Right hindlimb (tissue), 1 donor: Measurements from ENCODE around the gene PHKB.
"Not testable (repeated sequence)": the region's sequence is repeated elsewhere in the genome, so short reads cannot be mapped to it uniquely, and the experiment has no call there.

ENCODE experiments used
- DNase-seq: peaks from one replicate; pipeline ENCODE4 v3.0.0-alpha.2; 2018

Gene PHKB

DNA sequence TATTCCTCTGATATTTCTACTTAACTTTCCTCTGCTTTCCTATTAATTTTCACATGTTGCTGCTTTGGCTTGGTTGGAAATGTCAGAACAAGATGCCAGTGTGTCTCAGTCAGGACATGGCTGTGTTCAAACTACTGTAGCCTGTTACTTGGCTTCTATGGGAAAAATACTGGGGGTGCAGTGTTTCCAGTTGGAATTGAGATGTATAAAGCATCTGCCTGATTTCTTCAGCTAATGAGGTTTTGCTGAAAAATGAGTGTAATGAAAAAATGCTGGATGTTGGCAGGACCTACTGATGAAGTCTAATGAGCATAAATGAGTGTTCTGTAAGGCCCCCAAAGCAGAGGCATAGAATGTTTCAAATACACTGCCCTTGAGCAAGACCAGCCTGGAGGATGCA lies 166.6 kb downstream of the PHKB start:
- no peak for DNase-seq

DNA sequence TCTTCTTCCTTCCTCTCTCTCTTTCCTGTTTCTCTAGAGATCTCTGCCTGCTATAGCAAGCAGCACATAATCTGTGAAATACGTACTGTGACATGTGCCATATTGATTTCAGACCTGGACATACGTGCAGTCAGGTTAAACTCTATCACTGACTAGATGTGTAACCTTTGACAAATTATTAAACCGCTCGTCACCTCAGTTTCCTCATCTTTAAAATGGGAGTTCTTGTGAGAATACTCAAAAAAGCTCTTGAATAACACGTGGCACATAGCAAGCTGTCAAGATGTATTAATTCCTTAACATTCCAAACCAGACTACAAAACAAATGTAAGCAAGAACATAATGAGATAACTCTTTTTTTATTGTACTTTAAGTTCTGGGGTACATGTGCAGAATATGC lies 170.0 kb downstream of the PHKB start:
- no peak for DNase-seq

DNA sequence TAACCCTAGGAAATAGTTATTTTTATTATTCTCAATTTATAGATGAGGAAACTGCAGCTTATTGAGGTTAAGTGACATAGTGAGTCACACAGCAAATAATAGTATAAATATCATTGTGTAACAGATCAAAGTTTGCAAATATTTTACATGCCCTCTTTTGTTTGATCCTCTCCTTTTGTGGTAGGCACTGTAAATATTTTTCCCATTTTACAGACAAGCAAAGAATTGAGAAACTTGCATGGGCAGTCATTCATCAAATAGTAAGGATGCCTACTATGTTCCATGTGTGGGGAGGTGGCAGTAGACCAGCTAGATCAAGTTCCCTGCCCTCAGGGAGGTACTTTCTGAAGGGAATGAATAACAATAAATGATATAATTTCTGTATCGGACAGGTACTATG lies 173.0 kb downstream of the PHKB start:
- no peak for DNase-seq

DNA sequence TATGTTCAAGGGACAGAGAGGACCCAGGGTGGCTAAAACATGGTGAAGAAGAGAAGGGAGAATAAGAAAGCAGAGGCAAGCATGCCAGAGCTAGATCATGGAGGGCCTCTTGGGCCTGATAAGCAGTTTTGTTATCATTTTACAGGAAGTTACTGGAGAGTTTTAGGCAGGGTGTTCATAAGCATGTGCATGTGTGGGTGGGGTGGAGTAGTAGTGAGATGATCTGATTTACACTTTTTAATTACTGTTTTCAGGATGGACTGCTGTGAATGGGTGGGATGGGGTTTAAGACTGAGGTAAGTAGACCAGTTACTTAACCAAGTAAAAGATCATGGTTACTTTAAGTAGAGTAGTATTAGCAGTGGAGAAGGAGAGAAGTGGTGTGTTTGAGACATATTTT lies 173.6 kb downstream of the PHKB start:
- DNase-seq, result no peak

DNA sequence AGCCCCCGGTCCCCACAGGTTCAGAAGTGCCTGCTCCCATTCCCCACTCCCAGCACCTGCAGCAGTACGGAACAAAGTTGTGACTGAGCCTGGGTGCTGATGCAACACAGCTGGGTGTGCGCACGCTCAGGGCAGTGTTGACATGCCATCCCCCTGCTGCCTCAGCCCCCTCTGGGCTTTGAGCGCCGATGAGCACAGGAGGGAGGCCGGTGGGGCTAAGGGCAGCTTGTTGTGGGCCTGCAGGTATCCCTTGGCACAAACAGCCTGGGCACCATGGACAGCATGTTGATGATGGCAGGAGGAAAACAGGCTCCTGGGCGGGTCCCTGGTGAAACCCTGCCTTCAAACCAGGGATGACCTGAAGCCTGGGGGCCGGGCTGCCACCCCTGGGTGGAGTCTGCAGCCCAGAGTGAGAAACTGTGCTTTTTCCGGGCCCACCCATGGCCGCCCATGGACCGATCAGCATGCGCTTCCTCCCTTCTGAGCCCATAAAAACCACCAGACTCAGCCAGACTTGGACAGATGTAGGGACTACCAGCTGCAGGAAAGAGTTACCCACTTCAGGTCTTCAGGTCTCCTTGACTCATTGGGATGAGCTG lies 175.5 kb downstream of the PHKB start:
- DNase-seq, result no peak

- DNase-seq, result no peak
These were observed 177.0 kb downstream of the PHKB start for GRCh38 chr16:47638175-47638574.

GRCh38 chr16:47640661-47641060 lies 179.5 kb downstream of the PHKB start:
- no peak for DNase-seq

DNA sequence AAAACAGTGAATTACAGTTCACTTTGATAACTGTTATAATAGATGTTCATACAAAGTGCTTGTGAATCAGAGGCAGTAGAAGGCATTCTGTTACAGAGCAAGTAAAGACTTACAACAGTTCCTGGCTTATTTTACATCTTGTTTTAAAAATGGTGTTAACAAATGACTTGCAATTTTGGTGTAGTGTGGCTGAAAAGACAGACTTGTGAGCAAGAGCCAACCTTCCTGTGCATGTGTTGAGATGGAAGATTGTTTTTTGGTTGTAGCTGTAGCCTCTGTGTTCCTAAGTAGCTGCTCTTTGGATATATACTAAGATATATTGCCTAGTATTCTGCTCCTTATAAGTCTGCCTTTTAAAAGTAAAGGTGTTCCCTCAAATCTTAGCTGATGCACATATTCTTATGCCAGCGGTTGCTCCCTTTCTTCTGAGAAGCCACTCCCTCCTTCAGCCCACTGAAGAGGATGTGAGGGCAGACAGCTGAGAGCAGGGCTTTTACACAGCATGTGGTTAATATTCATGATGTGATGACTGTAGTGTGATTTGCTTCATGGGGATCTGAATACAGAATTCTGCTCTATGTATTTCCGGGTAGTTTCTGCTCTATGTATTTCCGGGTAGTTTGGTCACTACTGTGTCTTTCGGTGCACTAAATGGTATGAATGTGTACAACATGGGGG lies 182.3 kb downstream of the PHKB start:
- DNase-seq, result no peak

GRCh38 chr16:47644166-47644565 lies 183.0 kb downstream of the PHKB start:
- DNase-seq, result no peak

DNA sequence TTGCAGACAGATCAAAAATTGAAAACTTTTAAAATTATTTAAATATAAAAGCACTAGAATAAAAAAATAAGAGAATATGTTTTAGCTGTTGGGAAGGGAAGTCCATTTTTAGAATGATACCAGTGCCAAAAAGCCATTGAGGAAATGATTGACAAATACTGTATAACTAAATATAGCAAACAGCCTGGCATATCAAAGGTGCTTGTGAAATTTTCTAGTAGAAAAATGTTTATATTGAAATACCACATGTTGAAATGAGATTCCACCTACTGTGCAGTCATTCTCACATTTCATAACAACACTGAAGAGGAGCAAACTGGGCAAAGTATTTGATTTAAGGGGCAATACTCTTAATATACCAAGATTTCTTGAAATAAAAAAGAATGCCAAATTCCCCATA lies 183.5 kb downstream of the PHKB start:
- no peak for DNase-seq

DNA sequence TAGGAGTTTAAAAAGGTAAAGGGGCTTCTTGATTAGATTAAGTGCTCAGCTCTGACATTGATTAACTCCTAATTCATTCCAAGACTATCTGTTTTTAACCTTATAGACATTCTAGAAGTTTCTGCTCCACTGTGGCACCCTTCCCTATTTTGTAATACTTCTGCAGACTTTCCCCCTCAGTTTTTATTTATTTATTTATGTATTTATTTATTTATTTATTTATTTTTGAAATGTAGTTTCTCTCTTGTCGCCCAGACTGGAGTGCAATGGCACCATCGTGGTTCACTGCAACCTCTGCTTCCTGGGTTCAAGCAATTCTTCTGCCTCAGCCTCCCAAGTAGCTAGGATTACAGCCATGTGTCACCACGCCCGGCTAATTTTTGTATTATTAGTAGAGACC lies 185.8 kb downstream of the PHKB start:
- DNase-seq, result no peak

- no peak for DNase-seq
These were observed 195.9 kb downstream of the PHKB start for GRCh38 chr16:47657032-47657431.

- no peak for DNase-seq
These were observed 196.8 kb downstream of the PHKB start for GRCh38 chr16:47657977-47658376.

GRCh38 chr16:47660540-47660939 lies 199.4 kb downstream of the PHKB start:
- DNase-seq, result no peak

DNA sequence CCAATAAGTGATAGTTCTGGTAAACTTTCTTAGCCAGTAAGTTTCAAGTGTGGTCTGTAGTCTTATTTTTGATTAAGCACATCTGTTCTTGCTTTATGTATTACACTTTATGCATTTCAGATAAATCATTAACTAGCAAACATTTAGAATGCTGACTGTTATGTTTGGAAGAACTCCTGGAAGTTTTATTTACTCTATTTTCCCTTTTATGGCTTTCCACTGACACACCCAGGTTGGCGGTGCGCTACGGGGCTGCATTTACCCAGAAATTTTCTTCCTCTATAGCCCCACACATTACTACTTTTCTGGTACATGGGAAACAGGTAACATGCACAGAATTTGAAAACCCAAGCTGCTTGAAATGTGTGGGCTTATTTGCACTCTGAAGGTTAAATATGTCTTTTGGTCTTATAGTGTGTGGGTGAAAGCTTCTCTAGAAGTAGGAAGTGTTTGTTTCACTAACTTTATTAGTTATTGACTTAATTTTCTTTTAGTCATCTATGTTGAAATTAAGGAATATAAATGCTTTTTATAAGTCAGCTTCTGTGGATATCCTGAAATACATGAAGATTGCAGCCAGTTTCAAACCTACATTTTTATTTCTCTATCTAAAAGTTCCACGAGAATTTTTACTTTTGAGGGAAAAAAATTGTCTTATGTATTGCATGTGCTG lies 203.7 kb downstream of the PHKB start:
- DNase-seq, result no peak

GRCh38 chr16:47666434-47666833 lies 205.3 kb downstream of the PHKB start:
- DNase-seq, result no peak

DNA sequence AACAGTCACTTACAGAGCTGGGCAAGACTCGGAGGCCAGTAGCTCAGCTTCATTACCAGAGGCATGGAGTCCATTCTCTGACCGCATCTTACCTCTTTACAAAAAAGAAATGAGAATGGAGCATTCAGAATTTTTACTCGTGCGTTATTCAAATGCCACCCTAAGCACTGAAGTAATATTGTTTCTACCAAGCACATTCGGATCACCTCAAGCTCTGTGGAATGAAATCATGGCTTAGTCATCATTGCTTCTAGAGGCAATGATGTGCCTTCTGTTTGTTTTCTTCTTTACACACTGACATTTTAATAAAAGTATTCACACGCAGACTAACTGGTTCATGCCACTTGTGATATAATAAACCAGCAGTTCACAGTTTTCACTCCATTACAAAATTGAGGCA lies 206.8 kb downstream of the PHKB start:
- DNase-seq, result no peak

GRCh38 chr16:47672475-47672874 lies 211.3 kb downstream of the PHKB start:
- no peak for DNase-seq

GRCh38 chr16:47676635-47677177 lies 215.6 kb downstream of the PHKB start:
- DNase-seq, result no peak

DNA sequence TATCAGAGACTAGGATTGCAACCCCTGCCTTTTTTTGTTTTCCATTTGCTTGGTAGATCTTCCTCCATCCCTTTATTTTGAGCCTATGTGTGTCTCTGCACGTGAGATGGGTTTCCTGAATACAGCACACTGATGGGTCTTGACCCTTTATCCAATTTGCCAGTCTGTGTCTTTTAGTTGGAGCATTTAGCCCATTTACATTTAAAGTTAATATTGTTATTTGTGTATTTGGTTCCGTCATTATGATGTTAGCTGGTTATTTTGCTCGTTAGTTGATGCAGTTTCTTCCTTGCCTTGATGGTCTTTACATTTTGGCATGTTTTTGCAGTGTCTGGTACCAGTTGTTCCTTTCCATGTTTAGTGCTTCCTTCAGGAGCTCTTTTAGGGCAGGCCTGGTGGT lies 220.4 kb downstream of the PHKB start:
- not testable (repeated sequence) for DNase-seq

DNA sequence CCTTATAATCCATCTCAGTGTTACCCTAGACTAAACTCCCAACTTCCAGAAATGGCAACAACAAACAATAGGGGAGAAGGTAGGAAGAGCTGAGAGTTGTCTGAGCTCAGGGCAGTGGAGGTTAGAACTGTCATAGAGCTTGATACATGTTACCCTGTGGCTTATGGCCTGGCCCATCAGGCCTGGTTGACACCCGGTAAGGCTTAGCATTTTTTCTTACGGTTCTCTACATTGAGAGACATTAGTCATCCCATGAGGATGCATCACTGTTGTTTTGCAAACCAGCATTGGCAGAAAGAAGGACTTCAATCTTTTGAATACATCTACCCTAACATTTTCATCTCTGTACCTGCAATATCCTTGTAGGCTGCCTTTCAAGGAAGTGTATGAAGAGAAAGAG lies 226.6 kb downstream of the PHKB start:
- DNase-seq, result no peak

DNA sequence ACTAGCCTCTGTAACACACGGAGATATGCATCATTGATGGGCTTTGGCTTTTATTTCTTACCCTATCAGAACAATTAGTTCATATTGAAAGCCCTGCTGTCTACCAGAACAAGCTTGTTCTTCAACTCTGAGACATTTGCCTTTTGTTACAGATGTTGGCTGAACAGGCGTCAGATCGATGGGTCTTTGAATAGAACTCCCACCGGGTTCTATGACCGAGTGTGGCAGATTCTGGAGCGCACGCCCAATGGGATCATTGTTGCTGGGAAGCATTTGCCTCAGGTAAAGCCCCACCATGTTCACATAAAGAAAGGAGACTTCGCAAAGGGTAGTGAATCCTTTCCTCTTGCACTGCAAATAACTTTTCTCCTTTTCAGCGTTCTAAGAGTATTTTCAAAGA lies 232.1 kb downstream of the PHKB start:
- DNase-seq, result no peak

DNA sequence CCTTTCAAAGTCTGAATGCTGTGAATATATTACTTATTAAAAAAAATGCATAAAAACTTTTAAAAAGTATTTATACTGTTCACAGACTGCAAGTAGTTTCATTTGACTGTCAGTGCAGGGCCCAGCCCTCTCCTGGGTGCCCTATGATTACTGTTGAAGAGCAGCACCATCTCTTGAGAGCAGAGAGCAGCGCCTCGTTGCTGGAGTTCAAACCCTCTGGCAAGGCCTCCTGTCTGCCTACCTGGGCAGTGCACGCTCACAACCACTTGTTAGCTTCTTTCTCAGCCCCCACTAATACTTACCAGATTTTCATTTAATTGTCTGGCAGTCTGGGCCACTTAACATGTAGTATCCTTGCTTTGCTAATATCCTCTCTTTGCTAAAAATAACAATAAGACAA lies 233.4 kb downstream of the PHKB start:
- no peak for DNase-seq

DNA sequence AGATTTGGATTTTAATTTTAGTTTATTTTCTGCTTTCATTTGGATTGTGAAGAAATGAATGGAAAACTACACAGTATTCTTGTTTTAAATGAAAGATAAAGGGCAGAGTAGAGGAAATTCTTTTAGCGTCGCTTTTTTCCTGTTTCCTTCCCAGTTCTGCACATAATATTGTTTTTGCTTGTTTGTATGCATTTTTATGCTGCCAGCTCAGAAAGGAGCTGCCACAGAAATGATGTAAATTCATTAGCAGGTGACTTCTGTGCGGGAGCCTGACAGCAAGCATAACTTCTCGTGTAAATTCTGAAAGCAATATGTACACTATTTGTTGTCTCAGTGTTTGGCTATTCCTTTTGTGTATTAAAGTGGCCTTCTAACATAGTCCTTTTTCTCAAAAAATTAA lies 234.6 kb downstream of the PHKB start:
- no peak for DNase-seq
